ENCODE measurements around the gene SMPD4.
"Not testable (repeated sequence)": the region's sequence is repeated elsewhere in the genome, so short reads cannot be mapped to it uniquely, and the experiment has no call there.

SMPD4 gene

DNA sequence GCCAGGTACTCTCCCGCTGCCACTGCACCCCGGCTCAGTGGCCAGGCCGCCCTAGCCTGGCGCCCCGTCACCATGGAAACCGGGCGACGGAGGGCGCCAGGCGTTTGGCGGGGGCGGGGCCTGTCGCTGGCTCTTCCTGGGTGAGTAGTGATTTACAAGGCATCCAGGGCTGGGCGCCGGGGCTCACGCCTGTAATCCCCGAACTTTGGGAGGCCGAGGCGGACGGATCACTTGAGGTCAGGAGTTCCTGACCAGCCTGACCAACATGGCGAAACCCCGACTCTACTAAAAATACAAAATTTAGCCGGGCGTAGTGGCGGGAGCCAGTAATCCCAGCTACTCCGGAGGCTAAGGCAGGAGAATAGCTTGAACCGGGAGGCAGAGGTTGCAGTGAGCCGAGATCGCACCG, 36.4 kb downstream of the SMPD4 start, which contains the start of gene CCDC74B:
Gene CCDC74B, minus strand, starts transcription at position 107 of the 409 bp plus-strand sequence. CDS start 116 bp downstream, outside the sequence.
- not testable (repeated sequence) for DNase-seq (ENCODE audit: extremely low spot score, insufficient read length, low read depth)
- FAIRE-seq = peak; percentile 82

DNA sequence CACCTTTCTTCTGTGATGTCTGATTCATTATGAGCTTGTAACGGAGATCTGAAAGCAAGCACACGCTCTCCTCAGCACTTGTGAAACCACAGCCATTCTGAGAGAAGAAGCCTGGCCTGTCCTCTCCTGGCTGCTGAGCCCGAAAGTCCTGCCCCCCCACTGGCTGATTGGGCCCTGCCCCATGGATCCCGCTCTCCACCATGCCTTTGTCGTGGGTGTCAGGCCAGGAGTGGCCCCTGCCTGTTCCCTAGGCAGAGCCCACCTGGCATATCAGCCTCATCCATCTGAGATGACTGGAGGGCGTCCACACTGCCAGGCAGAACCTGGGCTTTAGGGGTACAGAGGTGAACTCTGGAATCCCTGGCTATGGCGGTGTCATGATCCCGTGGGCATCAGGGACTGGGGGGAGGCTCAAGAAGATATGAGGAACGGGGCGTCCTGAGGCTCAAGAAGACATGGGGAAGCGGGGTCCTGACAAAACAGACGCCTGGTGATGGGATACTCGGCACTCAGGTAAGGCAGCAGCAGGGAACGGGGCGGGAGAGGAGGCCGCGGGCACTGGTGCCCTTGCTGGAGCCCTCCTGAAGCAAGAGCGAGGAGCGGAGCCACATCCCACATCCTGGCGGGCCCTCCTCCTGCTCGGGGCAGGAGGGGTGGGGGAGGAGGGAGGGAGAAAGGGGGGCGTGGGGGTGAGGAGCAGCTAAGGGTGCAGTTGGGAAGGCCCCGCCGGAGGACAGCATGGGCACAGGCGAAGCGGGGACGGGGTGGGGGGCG, 37.9 kb downstream of the SMPD4 start:
- peak; percentile 59 for FAIRE-seq
- DNase-seq (ENCODE audit: extremely low spot score, insufficient read length, low read depth) = not testable (repeated sequence)

DNA sequence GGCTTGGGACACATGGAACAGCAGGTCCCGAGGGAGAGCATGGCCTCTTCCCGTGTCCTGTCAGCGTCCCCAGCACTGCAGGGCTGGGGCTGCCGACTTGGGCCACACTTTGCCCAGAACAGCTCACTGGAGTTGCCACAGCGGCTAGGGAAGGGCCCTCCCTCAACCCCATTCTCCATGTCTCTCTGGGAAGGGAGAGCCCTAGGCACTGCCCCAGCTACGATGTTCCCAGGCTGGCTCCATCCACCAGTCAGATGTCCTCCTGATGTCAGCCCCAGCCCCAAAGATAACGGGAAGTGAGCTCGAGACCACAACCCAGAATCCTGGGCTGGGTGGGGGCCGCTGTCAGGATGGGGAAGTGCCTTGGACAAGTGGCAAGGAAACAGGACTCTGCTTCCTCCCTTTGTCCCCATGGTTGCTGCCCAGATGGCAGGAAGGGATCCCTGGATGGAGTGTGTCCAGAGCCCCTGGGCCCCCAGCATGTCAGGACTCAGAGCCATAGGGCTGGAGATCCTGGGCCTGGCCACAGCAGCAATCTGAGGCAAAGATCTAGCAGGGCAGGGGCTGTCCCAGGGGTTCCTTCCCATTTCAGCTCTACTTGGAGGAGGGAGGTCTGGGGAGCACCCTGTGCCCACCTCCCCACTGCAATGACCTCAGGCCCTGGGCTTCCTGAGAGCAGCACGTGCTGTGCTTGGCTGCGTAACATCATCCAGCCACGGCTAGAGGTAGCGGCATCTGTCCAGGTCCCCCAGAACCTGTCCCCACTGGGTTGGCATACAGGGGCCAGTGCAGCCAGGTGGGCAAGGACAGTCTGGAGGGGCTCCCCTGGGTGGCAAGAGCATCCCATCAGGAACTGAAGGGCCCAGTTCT, 38.8 kb downstream of the SMPD4 start:
- not testable (repeated sequence) for FAIRE-seq; DNase-seq (ENCODE audit: extremely low spot score, insufficient read length, low read depth)

DNA sequence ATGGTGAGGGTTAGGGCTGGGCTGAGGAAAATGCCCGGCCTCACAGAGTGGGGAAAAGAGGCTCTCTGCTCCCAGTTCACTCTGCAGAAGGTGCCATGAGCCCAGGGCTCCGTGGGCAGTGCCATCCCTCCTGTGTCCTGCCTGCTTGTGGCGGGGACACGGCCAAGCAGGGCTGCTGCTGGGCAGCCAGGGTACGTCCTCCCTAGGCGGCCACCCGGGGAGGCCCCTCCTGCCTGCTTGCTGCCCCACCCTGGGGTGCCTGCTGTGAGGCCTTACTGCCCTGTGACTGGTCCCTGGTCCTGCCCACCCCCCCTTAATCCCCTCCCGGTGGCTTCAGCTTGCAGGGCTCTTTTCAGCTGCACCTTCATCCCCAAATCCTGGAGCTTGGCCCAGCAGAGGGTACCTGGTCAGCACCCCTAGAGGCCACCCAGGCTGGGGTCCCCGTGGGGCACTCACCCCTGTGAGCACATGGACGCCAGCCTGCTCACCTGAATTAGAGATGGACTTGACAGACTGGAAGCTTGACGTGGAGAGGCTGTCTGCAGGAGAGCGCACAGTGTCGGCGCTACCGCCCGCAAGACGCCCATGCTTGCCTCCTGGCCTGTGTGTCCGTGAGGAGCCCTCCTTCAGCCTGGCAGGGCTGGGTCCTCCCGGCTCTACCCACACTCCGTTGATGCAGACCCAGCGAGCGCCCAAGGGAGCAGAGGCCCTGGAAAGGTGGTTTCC, 39.6 kb downstream of the SMPD4 start:
- FAIRE-seq; DNase-seq (ENCODE audit: extremely low spot score, insufficient read length, low read depth): not testable (repeated sequence)

DNA sequence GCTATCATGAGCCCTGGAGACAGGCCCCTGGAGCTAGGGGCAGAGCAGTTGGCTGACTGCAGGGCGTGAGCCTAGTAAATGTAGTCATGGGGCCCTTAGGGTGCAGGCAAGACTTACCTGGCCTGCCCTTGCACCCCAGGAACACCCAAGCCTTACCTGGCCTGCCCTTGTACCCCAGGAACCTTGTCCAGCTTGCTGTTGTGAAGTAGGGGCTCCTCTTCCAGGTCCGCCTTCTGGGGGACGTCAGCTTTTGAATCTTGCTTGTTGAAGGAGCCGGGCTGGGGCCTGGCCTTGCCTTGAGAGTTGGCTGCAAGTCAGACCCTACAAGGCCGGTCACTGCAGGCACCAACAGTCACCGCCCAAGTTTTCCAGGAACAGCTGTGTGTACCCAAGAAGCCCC, 40.4 kb downstream of the SMPD4 start:
- not testable (repeated sequence) for DNase-seq (ENCODE audit: extremely low spot score, insufficient read length, low read depth); FAIRE-seq

DNA sequence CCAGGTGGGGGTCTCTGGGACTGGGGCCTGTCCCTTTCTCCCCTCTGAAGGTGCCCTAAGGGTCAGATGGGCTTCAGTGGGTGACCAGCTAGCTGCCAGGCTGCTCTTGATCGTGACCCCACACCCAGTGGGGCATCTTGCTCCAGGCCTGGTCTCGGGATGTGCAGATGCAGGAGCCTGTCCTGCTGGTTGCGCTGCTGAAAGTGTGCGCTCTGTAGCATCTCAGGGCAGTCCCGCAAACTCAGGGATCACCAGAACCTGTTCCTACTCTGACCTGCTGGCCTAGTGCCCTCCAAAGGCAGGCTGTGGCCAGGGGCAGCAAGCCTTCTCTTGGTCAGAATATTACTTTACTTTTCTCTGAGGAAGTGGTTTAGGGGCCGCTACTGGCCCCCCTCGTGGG, 40.9 kb downstream of the SMPD4 start:
- not testable (repeated sequence) for FAIRE-seq

DNA sequence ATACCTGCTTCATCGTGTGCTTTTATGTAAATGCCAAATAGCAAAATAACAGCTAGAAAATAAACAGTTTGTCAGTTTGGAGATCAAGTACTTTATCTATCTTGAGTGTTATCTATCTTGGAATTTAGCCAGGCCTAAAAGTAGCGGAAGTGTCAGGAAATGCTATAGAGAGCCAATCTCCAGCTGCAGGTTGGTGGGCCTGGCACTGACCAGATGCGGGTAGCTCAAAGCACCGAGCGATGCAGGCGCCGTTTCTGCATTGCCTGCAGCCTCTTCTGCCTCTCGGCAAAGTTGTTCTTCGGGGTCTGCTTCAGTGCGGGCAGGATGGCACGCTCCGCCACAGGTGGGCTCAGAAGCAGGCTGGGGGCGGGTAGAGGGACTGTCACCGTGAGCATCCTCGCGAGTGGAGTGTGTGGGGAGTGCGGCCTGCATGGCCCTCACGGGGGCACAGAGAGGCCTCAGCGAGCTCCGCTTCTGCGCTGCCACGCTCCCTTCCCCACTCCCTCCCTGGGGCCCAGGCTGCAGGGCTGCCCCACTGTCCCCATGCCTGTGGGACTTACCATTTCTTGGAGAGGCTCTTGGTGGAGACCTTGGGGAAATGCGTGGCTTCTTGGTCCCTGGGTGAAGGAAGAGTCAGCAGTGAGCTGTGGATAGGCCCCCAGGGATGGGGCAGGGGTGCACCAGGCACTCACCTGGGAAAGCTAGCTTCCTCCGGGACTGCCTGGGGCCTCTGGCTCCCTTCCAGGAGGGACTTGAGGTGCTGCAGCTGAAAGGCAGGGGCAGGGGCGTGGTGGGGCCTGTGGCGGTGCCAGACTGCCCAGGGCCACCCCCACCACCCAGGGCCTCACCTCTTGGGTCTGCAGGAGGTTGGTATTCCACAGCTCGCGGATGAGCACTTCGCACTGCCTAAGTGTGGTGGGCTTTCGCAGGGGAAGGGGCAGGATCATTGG, 41.8 kb downstream of the SMPD4 start:
- FAIRE-seq; DNase-seq (ENCODE audit: extremely low spot score, insufficient read length, low read depth): not testable (repeated sequence)

More for the DNA sequence above, 40.9 kb downstream of the SMPD4 start:
- not testable (repeated sequence) for DNase-seq (ENCODE audit: extremely low spot score, insufficient read length, low read depth)

DNA sequence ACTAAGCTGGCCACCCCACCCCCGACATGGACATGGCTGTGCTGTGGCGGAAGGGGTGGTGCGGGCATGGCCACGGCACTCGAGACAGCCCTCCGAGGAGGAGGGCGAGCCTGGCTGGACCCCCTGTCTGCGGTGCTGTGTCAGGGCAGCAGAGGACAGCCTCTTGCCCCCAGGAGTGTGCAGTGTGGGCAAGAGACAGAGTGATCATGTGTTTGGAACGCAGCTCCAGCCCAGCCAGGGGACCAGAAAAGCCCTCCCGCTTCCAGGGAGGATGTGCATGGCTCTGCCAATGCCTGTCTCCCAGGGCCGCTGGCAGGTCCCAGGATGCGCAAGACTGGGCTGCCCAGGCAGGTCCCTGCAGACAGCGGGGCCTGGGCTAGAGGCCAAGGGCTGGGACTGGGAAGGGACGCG, 42.6 kb downstream of the SMPD4 start:
- not testable (repeated sequence) for FAIRE-seq; DNase-seq (ENCODE audit: extremely low spot score, insufficient read length, low read depth)

DNA sequence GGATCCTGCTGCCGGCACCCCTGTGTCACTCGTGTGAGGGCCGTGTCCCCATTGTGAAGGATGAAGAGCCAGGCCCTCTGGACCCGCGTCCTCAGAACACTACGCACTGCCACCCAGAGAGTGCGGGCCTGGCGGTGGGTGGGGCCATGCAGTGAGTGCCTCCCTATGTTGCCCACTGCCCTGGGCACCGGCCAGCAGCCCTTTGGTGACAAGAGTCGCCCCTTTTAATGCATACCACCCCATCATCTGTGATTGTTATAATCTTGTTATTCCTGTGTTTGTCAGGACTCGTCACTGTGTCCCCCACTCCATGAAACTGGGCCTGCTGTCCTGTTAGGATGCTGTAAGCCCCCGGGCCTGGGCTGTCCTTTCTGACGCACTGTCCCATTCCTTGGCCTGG, 43.1 kb downstream of the SMPD4 start:
- FAIRE-seq; DNase-seq (ENCODE audit: extremely low spot score, insufficient read length, low read depth): not testable (repeated sequence)

DNA sequence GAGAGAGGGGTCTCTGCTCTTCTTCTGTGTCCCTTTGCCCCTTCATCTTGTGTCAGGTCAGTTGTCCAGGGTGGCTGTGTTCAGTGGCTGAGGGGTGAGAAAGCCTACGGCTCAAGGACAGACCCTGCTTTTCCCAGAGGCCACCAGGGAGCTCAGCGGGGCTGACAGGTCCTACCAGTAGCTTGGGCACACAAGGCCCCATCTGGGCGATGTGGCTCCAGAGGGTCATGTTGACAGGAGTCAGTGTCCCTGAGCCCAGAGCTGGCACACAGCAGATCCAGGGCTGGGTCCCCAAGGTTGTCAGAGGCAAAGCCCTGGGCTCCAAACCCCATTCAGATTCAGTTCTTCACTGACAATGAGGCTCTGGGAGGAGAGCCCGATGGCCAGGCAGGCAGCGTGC, 44.3 kb downstream of the SMPD4 start:
- DNase-seq (ENCODE audit: extremely low spot score, insufficient read length, low read depth); FAIRE-seq: not testable (repeated sequence)

DNA sequence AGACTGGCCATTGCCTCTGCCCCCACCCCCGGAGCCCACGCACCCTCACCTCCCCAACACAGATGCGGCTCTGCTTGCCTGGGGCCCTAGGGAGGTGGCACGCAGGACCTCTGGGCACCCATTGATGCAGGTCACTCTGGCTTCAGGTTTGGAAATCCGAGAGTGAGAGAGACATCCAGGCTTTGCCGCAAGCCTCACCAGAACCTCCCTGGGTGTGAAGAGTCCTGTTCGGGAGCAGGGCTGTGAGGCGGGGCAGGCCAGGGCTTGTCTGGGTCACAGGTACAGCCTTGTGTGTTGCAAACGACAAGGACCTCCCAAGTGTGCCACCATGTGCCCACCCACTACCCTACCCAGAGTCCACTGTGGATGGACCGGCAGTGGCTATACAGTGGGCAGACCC, 44.9 kb downstream of the SMPD4 start:
- FAIRE-seq; DNase-seq (ENCODE audit: extremely low spot score, insufficient read length, low read depth): not testable (repeated sequence)

DNA sequence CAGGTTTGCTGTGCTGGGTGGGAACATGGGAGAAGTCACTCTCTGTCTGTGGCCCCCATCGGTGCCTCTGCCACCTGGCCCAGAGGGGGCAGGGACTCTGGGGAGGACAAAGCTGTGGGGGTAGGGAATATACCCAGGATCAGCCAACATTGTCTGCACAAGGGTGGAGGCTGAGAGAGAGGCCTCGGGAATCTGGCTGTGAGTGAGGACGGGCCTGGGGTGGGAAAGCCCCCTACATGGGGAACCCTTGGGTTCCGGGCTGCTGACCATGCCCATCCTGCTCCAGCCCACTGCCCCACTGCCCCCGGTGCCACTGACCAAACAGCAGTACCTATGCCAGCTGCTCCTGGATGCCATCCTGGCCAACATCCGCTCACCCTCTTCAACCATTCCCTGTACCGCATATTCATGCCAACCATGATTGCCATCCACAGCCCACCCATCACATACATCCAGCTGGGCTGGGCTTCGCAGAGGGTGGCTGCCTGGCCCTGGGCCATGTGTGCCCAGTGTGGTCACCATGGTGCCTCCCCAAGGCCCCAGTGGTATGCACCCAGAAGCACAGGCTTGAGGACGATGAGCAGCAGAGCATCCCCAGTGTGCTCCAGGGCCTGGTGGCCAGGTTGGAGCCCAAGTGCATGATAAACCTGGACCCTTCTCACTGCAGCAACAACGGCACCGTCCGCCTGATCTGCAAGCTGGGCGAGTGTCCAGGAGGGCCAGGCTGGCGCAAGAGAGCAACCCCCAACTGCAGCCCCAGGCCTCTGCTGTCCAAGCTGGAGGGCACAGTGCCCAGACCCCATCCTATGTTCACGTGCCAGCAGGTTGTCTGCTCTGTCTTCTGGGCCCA, 45.5 kb downstream of the SMPD4 start:
- no peak for DNase-seq (ENCODE audit: extremely low spot score, insufficient read length, low read depth)
- no peak for FAIRE-seq

DNA sequence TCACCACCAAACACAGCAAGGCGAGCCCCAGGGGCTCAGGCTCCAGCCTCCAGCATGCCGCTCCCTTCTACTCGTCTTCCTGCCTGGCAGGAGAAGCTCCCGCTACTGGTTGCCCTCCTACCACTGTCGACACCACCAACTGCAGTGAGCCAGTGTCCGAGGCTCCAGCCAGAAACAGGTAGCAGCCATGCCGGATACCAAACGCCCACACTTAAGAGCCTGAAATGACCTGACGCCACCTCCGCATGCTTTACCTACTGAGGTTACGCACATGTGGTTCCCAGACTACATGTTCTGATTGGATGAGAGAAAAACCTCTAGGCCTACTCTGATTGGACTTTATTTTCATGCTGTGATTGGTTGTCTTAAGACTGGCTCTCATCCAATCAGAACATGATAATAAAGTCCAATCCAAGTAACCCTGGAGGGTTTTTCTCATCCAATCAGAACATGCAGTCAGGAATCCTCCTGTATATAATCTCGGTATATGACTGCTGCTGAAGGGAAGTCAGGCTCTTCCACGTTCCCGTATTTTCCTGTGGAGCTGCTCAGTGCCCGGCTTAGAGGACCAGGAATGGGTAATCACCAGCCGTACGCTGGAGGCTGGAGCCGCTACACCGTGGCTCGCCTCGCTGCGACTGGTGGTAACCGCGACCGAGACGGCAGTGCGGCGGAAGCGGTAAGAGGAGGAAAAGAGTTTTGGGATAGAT, 52.1 kb downstream of the SMPD4 start, which contains the start of gene POTEF:
Gene POTEF, minus strand, starts transcription at position 103 of the 710 bp plus-strand sequence. CDS start 8,707 bp downstream, outside the sequence.
- not testable (repeated sequence) for FAIRE-seq; DNase-seq (ENCODE audit: extremely low spot score, insufficient read length, low read depth)

DNA sequence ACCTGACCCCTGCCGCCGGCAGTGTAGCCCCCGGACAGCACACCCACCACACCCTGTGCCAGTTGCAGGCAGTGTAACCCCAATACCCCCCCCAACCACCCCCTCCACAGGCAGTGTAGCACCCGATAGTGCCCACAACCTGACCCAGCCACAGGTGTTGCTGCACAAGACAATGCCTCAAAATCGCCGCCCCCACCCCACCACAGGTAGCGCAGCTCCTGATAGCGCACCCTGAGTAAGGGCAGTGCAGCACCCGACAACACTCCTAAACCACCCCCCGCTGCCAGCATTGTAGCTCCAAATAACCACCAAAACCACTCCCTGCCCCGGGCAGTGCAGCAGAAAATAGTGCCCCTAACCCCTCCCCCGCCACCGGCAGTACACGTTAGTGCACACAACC, 52.9 kb downstream of the SMPD4 start:
- DNase-seq (ENCODE audit: extremely low spot score, insufficient read length, low read depth); FAIRE-seq: not testable (repeated sequence)

DNA sequence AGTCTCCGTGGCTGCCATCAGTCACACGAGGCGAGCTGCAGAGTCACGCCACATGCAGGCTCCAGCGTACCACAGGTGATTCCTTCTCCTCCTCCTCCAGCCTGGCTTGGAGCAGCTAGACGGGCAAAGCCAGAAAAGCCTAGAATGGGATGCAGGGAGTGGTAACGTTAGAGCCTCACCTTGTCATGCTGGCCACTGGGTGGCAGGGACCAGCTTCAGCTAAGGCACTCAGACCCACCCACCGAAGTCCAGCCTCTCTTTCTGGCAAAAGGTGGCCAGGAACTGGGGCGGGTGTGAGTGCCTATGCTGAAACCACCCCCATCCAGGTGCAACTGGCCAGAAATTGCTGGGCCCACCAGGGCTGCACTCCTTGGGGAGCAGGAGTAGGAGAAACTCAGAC, 53.7 kb downstream of the SMPD4 start:
- not testable (repeated sequence) for FAIRE-seq; DNase-seq (ENCODE audit: extremely low spot score, insufficient read length, low read depth)

DNA sequence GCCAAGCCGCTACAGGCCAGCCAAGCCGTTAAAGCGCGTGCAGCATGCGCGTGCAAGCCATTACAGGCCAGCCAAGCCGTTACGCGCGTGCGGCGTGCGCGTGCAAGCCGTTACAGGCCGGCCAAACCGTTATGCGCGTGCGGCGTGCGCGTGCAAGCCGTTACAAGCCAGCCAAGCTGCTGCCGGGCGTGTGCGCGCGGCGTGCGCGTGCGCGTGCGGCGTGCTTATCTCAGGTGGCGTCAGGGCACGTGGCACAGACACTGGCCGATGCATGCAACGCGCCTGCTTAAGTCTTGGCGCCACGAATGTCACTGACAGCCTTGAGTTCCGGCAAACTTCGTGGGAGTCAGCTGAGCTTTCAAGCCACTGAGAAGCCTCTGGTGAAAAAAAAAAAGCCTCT, 60.5 kb downstream of the SMPD4 start:
- DNase-seq (ENCODE audit: extremely low spot score, insufficient read length, low read depth); FAIRE-seq: not testable (repeated sequence)

Data from GM18507 (cell line).